GM23338 (cell line): ENCODE measurements around the gene PASD1. TPM values are rescaled to one million over a fixed set of nuclear protein-coding genes. Genes with fewer than 3 reads are reported as not detected.

Experiments used
- ATAC-seq: fragments of 200-7000 bp; cut with Tn5 transposase; 3 replicates; pipeline ENCODE4 v1.9.1; 2020
- DNase-seq: peaks from one replicate; pipeline ENCODE4 v3.0.0-alpha.2; 2015; ENCODE audit warnings: low spot score
- H2AFZ ChIP-seq: fragments of 200-600 bp; sonication (generic); 2 replicates; pipeline ENCODE4 v1.8.0; 2016; ENCODE audit warnings: antibody characterized with exemption, mild to moderate bottlenecking, moderate library complexity
- H3F3A ChIP-seq: fragments of 200-600 bp; sonication (generic); replicated peaks from 2 replicates; pipeline ENCODE4 v1.8.0; 2017; ENCODE audit warnings: antibody characterized with exemption, mixed run types, low read depth
- H3K27ac ChIP-seq: fragments of 200-600 bp; sonication (generic); 2 replicates; pipeline ENCODE4 v1.6.1; 2016; ENCODE audit warnings: low read depth
- H3K27me3 ChIP-seq: fragments of 200-600 bp; sonication (generic); 2 replicates; pipeline ENCODE4 v1.8.0; 2016; ENCODE audit warnings: mild to moderate bottlenecking, mixed run types, moderate library complexity; ENCODE audit not compliant: insufficient read depth
- H3K36me3 ChIP-seq: fragments of 200-600 bp; sonication (generic); 2 replicates; pipeline ENCODE4 v1.8.0; 2016; ENCODE audit warnings: mild to moderate bottlenecking; ENCODE audit not compliant: insufficient read depth
- H3K4me1 ChIP-seq: fragments of 200-600 bp; sonication (generic); 2 replicates; pipeline ENCODE4 v1.8.0; 2016; ENCODE audit warnings: mild to moderate bottlenecking, moderate library complexity; ENCODE audit not compliant: insufficient read depth
- H3K4me2 ChIP-seq: fragments of 200-600 bp; sonication (generic); 2 replicates; pipeline ENCODE4 v1.7.1; 2017; ENCODE audit warnings: mixed run types
- H3K4me3 ChIP-seq: fragments of 200-600 bp; sonication (generic); 2 replicates; pipeline ENCODE4 v1.6.1; 2016; ENCODE audit warnings: mixed run types
- H3K79me2 ChIP-seq: fragments of 200-600 bp; sonication (generic); replicated peaks from 2 replicates; pipeline ENCODE4 v1.8.0; 2017; ENCODE audit warnings: mild to moderate bottlenecking; ENCODE audit not compliant: insufficient read depth
- H3K9me2 ChIP-seq: fragments of 200-600 bp; sonication (generic); 2 replicates; pipeline ENCODE4 v1.8.0; 2017; ENCODE audit not compliant: insufficient read depth
- H4K20me1 ChIP-seq: fragments of 200-600 bp; sonication (generic); replicated peaks from 2 replicates; pipeline ENCODE4 v1.8.0; 2017; ENCODE audit warnings: mild to moderate bottlenecking; ENCODE audit not compliant: insufficient read depth
- H3K27ac Mint-ChIP-seq: 2 replicates; pipeline ENCODE4 v1.8.0; 2020; ENCODE audit warnings: inconsistent platforms, mild to moderate bottlenecking, moderate library complexity, mixed read lengths
- H3K27me3 Mint-ChIP-seq: 3 replicates; pipeline ENCODE4 v1.8.0; 2022; ENCODE audit warnings: low read depth, mild to moderate bottlenecking, moderate library complexity, mixed read lengths, inconsistent platforms; ENCODE audit not compliant: insufficient read depth, poor library complexity
- H3K36me3 Mint-ChIP-seq: 3 replicates; pipeline ENCODE4 v1.8.0; 2021; ENCODE audit warnings: low read depth, mild to moderate bottlenecking, inconsistent platforms, moderate library complexity, mixed read lengths
- H3K4me1 Mint-ChIP-seq: 3 replicates; pipeline ENCODE4 v1.8.0; 2020; ENCODE audit warnings: mild to moderate bottlenecking, inconsistent platforms, mixed read lengths
- H3K4me3 Mint-ChIP-seq: 3 replicates; pipeline ENCODE4 v1.8.0; 2021; ENCODE audit warnings: moderate library complexity, mild to moderate bottlenecking, inconsistent platforms, mixed read lengths
- H3K9me3 Mint-ChIP-seq: 3 replicates; pipeline ENCODE4 v1.8.0; 2020; ENCODE audit warnings: moderate library complexity, mild to moderate bottlenecking, inconsistent platforms, mixed read lengths
- CREB1 ChIP-seq: fragments of 250-450 bp; sonication (Bioruptor Pico); IDR thresholded peaks from 2 replicates; pipeline ENCODE4 v1.5.0; 2020; ENCODE audit warnings: low read depth, mild to moderate bottlenecking, moderate library complexity
- CTCF ChIP-seq, 2 experiments: fragments of 200-600 bp in 1 of 2; sonication (generic) in 1 of 2; conservative IDR thresholded peaks; 2 replicates each; pipeline versions ENCODE4 v1.5.1 to v1.6.1; 2016 to 2017; ENCODE audit warnings: antibody characterized with exemption in 2 of 2, low read depth in 2 of 2, mild to moderate bottlenecking in 2 of 2, moderate library complexity in 1 of 2
- EZH2phosphoT487 ChIP-seq: fragments of 200-600 bp; sonication (generic); IDR thresholded peaks from one replicate; pipeline ENCODE4 v1.8.1; 2018; ENCODE audit warnings: antibody characterized with exemption; ENCODE audit not compliant: unreplicated experiment
- JUNB ChIP-seq: IDR thresholded peaks from one replicate; pipeline ENCODE4 v1.6.1; 2016; ENCODE audit warnings: antibody characterized with exemption; ENCODE audit not compliant: unreplicated experiment
- NANOG ChIP-seq: IDR thresholded peaks from 2 replicates; pipeline ENCODE4 v1.6.1; 2016; ENCODE audit warnings: antibody characterized with exemption, borderline replicate concordance
- POLR2AphosphoS5 ChIP-seq: IDR thresholded peaks from 2 replicates; pipeline ENCODE4 v1.6.1; 2016; ENCODE audit warnings: antibody characterized with exemption, low read depth
- REST ChIP-seq: IDR thresholded peaks from one replicate; pipeline ENCODE4 v1.6.1; 2018; ENCODE audit warnings: antibody characterized with exemption; ENCODE audit not compliant: unreplicated experiment
- ZNF114 ChIP-seq: fragments of 250-450 bp; sonication (Bioruptor Pico); IDR thresholded peaks from 2 replicates; pipeline ENCODE4 v1.5.0; 2020; ENCODE audit warnings: mild to moderate bottlenecking, moderate library complexity
- ZNF331 ChIP-seq: fragments of 250-450 bp; sonication (Bioruptor Pico); IDR thresholded peaks from 2 replicates; pipeline ENCODE4 v1.5.0; 2020; ENCODE audit warnings: low read depth, mild to moderate bottlenecking, moderate library complexity
- polyA plus RNA-seq: library from polyadenylated mRNA; unstranded; fragments of >200 nt; fragmentation: Nextera tagmentation; extraction: Ambion mirVana; gene quantifications from 2 replicates; pipeline ENCODE4 v1.2.1, GENCODE V29; 2016
- total RNA-seq: library from RNA; depleted of rRNA; stranded (reverse); fragments of >200 nt; shearing (Covaris generic); gene quantifications from 2 replicates; pipeline ENCODE4 v1.2.3, GENCODE V29; 2014

Gene PASD1
- total and polyA plus RNA-seq, 2 experiments from 2014 or later, result 0.24 TPM; not detected in 1

GRCh38 chrX:151523351-151523750 lies 40.1 kb upstream of the PASD1 start:
- H3K27me3 Mint-ChIP-seq, result no peaks in the 10 kb centered on the region
- no peak for ATAC-seq

More at GRCh38 chrX:151523351-151523750, 40.1 kb upstream of the PASD1 start:
- Histone ChIP-seq H4K20me1 (no peaks in the 10 kb centered on the region), H3F3A (no peaks in the 10 kb centered on the region), H3K9me2 (no peaks in the 10 kb centered on the region), H3K4me3 (no peak overlapping the region), H2AFZ (no peak overlapping the region), H3K4me2 (no peak overlapping the region), H3K27me3 (no peaks in the 10 kb centered on the region), H3K79me2 (no peaks in the 10 kb centered on the region), H3K36me3 (no peaks in the 10 kb centered on the region), H3K4me1 (peaks cover 12% of the 10 kb centered on the region), H3K27ac (no peak overlapping the region)
- no peak for DNase-seq
- Mint-ChIP-seq H3K9me3 (no peaks in the 10 kb centered on the region), H3K36me3 (no peaks in the 10 kb centered on the region), H3K4me1 (peaks cover 19% of the 10 kb centered on the region), H3K27ac (no peak overlapping the region), H3K4me3 (no peak overlapping the region)
- TF ChIP-seq POLR2AphosphoS5, result no peak
- TF ChIP-seq JUNB, result no peak
- no peak for TF ChIP-seq NANOG
- no peak for TF ChIP-seq ZNF331 (CRISPR knock-in tag)
- no peak for TF ChIP-seq REST
- no peak for TF ChIP-seq CREB1 (CRISPR knock-in tag)
- TF ChIP-seq ZNF114, result no peak
- TF ChIP-seq CTCF (conservative IDR thresholded peaks at IDR 0.05; ENCODE audit: low read depth in 2 of 2), result no peak
- no peak for TF ChIP-seq EZH2phosphoT487
